NCI-H69 (cell line): ENCODE measurements around the gene GPC2.
A peak's percentile ranks its signal among the peaks of the same experiment; 100 is the strongest.

Experiments used
- DNase-seq: peaks from one replicate; lab custom pipeline; 2025; lab: John Stamatoyannopoulos, UW

GPC2 gene

DNA sequence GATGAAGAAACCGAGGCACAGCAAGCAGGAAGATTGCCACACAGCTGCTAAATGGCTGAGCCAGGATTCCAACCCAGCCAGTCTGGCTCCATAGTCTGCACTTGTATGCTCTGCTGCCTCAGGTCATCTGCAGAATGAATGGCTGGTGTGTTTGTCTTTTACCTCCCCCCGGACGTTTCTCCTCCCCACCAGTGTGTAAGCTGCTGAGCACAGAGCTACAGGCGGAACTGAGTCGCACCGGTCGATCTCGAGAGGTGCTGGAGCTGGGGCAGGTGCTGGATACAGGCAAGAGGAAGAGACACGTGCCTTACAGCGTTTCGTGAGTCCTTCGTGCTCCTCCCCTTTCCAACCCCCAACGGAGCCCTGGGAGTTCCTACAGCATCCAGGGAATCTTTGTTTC lies 55.1 kb downstream of the GPC2 start:
- peak; percentile 96 for DNase-seq

DNA sequence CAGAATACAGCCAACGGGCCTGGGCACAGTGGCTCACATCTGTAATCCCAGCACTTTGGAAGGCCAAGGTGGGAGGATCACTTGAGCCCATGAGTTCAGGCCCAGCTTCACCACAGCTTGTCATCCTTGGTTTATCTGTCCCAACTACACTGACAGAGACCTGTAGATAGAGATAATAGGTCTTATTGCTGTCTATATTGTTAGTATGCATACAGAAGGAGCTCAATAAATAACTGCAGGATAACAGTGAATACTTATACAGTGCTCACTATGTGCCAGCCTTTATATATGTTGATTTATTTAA lies 56.5 kb downstream of the GPC2 start:
- DNase-seq, result no peak

DNA sequence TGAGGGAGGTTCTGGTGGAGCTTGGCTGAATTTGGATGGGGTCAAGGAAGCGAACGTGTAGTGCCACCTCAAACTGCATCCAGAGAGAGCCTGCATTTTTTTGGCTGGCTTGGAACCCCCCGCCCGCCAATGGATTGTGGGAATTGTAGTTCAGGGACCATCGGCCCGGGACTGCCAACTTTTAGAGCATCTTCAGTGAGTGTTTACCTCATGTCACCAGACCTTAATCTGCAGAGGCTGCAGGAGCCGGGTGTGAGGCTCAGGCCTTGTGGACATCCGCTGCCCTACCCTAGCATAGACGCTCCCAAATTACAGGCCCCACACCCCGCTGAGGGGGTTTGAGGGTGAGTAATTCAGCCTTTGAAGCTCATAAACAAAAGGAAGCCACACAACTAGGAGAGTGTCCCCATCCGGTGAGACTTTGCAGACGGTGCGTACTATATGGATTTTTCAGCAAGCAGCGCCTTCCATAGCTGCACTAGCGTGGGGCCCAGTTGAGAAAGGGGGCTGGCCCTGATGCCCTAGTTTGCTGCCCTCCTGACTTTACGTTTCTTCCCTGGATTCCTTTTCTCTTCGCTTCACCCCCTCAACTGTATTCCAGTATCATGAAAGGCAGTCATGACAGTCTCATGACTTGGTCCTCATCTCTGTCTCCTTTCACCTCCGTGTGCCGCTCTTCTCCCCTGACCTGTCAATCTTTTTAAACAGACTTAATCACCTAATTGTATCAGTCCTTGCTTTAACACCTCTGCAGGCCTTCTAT lies 57.0 kb downstream of the GPC2 start:
- DNase-seq, result peak; percentile 73
